HepG2 (cell line): ENCODE data around the gene CDK18. TPM values are rescaled to one million over a fixed set of nuclear protein-coding genes. Genes with fewer than 3 reads are reported as not detected.

Experiments used
- ASH2L ChIP-seq: fragments of 300-600, 200-600 bp; sonication (generic); IDR thresholded peaks from 2 replicates; pipeline ENCODE4 v1.7.0; 2017; ENCODE audit warnings: low read depth, mild to moderate bottlenecking, moderate library complexity, mixed read lengths, low read length; ENCODE audit not compliant: insufficient read length
- ETV6 ChIP-seq: sonication (generic); formaldehyde crosslinking; conservative IDR thresholded peaks from 2 replicates; pipeline ENCODE4 v1.4.0; 2020; ENCODE audit warnings: missing genetic modification reagents
- FOXA1 ChIP-seq, 2 experiments: fragments of 450-650 bp in 1 of 2; sonication (generic) in 1 of 2; formaldehyde crosslinking in 1 of 2; IDR thresholded peaks; 2 replicates each; pipeline versions ENCODE4 v1.4.0 to v1.6.1; 2016 to 2020; ENCODE audit warnings: missing genetic modification reagents in 1 of 2
- HOXA5 ChIP-seq: sonication (generic); formaldehyde crosslinking; IDR thresholded peaks from 2 replicates; pipeline ENCODE4 v1.4.0; 2020; ENCODE audit warnings: missing genetic modification reagents
- HOXA7 ChIP-seq: sonication (generic); formaldehyde crosslinking; IDR thresholded peaks from 2 replicates; pipeline ENCODE4 v1.8.1; 2022; ENCODE audit warnings: mild to moderate bottlenecking, missing genetic modification reagents, moderate library complexity
- KLF15 ChIP-seq: sonication (generic); formaldehyde crosslinking; IDR thresholded peaks from 2 replicates; pipeline ENCODE4 v1.8.1; 2023; ENCODE audit warnings: borderline replicate concordance, mild to moderate bottlenecking, inconsistent platforms, missing genetic modification reagents, mixed read lengths
- KMT2A ChIP-seq: sonication (generic); formaldehyde crosslinking; IDR thresholded peaks from 2 replicates; pipeline ENCODE4 v1.4.0; 2020; ENCODE audit warnings: missing genetic modification reagents
- LCORL ChIP-seq, 2 experiments: fragments of 450-650 bp in 1 of 2; sonication (generic) in 1 of 2; formaldehyde crosslinking in 1 of 2; IDR thresholded peaks; 2 replicates each; pipeline versions ENCODE4 v1.5.0 to v1.6.1; 2017 to 2020; ENCODE audit warnings: antibody characterized with exemption in 1 of 2, missing genetic modification reagents in 1 of 2
- MEF2D ChIP-seq: sonication (generic); formaldehyde crosslinking; IDR thresholded peaks from 2 replicates; pipeline ENCODE4 v1.5.1; 2020; ENCODE audit warnings: mild to moderate bottlenecking, missing genetic modification reagents
- MEIS2 ChIP-seq: sonication (generic); formaldehyde crosslinking; IDR thresholded peaks from 2 replicates; pipeline ENCODE4 v1.9.0; 2021; ENCODE audit warnings: mild to moderate bottlenecking, missing genetic modification reagents
- NFIB ChIP-seq: sonication (generic); formaldehyde crosslinking; IDR thresholded peaks from 2 replicates; pipeline ENCODE4 v1.9.0; 2021; ENCODE audit warnings: missing genetic modification reagents, mild to moderate bottlenecking, borderline replicate concordance
- NFYB ChIP-seq: sonication (generic); formaldehyde crosslinking; IDR thresholded peaks from 2 replicates; pipeline ENCODE4 v1.4.0; 2020; ENCODE audit warnings: missing genetic modification reagents
- PPARG ChIP-seq: conservative IDR thresholded peaks from 2 replicates; pipeline ENCODE4 v1.6.1; 2016; ENCODE audit warnings: missing biosample characterization, missing genetic modification reagents
- RBM22 ChIP-seq: fragments of 200-400 bp; formaldehyde crosslinking; optimal IDR thresholded peaks from 2 replicates; pipeline ENCODE3; 2017; ENCODE audit warnings: mild to moderate bottlenecking, low read length, moderate library complexity
- SALL2 ChIP-seq: sonication (generic); formaldehyde crosslinking; IDR thresholded peaks from 2 replicates; pipeline ENCODE4 v1.8.1; 2023; ENCODE audit warnings: mild to moderate bottlenecking, missing genetic modification reagents, inconsistent platforms
- SMC3 ChIP-seq: IDR thresholded peaks from 2 replicates; pipeline ENCODE4 v1.6.1; 2011; ENCODE audit warnings: low read length, improper control_type of control experiment
- STAT5B ChIP-seq: sonication (generic); formaldehyde crosslinking; IDR thresholded peaks from 2 replicates; pipeline ENCODE4 v1.4.0; 2020; ENCODE audit warnings: missing genetic modification reagents
- TAF1 ChIP-seq: sonication (generic); formaldehyde crosslinking; IDR thresholded peaks from 2 replicates; pipeline ENCODE4 v1.4.0; 2020; ENCODE audit warnings: missing genetic modification reagents
- TEAD2 ChIP-seq: sonication (generic); formaldehyde crosslinking; IDR thresholded peaks from 2 replicates; pipeline ENCODE4 v1.9.0; 2021; ENCODE audit warnings: missing genetic modification reagents
- ZNF101 ChIP-seq: sonication (generic); formaldehyde crosslinking; IDR thresholded peaks from 2 replicates; pipeline ENCODE4 v1.4.0; 2020; ENCODE audit warnings: mild to moderate bottlenecking, low read depth, missing genetic modification reagents, borderline replicate concordance
- ZNF17 ChIP-seq: sonication (generic); formaldehyde crosslinking; IDR thresholded peaks from 2 replicates; pipeline ENCODE4 v1.5.0; 2020; ENCODE audit warnings: mild to moderate bottlenecking, missing genetic modification reagents
- ZNF350 ChIP-seq: sonication (generic); formaldehyde crosslinking; IDR thresholded peaks from 2 replicates; pipeline ENCODE4 v1.4.0; 2020; ENCODE audit warnings: mild to moderate bottlenecking, low read depth, missing genetic modification reagents, borderline replicate concordance
- ZNF460 ChIP-seq: sonication (generic); formaldehyde crosslinking; IDR thresholded peaks from 2 replicates; pipeline ENCODE4 v1.5.1; 2020; ENCODE audit warnings: missing genetic modification reagents, mild to moderate bottlenecking, borderline replicate concordance
- ZNF468 ChIP-seq: sonication (generic); formaldehyde crosslinking; IDR thresholded peaks from 2 replicates; pipeline ENCODE4 v1.8.0; 2022; ENCODE audit warnings: mild to moderate bottlenecking, moderate library complexity, missing genetic modification reagents
- ZNF567 ChIP-seq: sonication (generic); formaldehyde crosslinking; IDR thresholded peaks from 2 replicates; pipeline ENCODE4 v1.8.1; 2023; ENCODE audit warnings: mild to moderate bottlenecking, missing genetic modification reagents, borderline replicate concordance
- ZNF576 ChIP-seq: sonication (generic); formaldehyde crosslinking; IDR thresholded peaks from 2 replicates; pipeline ENCODE4 v1.4.0; 2020; ENCODE audit warnings: mild to moderate bottlenecking, missing genetic modification reagents
- ZNF7 ChIP-seq: IDR thresholded peaks from 2 replicates; pipeline ENCODE4 v1.6.1; 2016; ENCODE audit warnings: missing biosample characterization, missing genetic modification reagents
- ZSCAN29 ChIP-seq: sonication (generic); formaldehyde crosslinking; conservative IDR thresholded peaks from 2 replicates; pipeline ENCODE4 v1.4.0; 2020; ENCODE audit warnings: mild to moderate bottlenecking, missing genetic modification reagents
- polyA plus RNA-seq, 8 experiments: library from polyadenylated mRNA; depleted of rRNA in 3 of 8; stranded (reverse) in 7 of 8; unstranded in 1 of 8; fragments of >200 nt; fragmentation: Illumina TruSeq in 4 of 8; extraction: Trizol in 4 of 8; gene quantifications; 2 replicates each; pipeline versions ENCODE4 v1.2.1 to v1.2.3, GENCODE V29; 2011 to 2016; ENCODE audit warnings: low read depth in 4 of 8, missing spikeins in 1 of 8, mixed read lengths in 1 of 8; ENCODE audit not compliant: insufficient read depth in 1 of 8
- total RNA-seq, 5 experiments: library from RNA; depleted of rRNA; stranded (reverse); fragments of >200 nt; fragmentation: Illumina TruSeq; extraction: Trizol; gene quantifications; 2 replicates each; pipeline ENCODE4 v1.2.3, GENCODE V29; 2016; ENCODE audit warnings: low read depth in 1 of 5
- TF ChIP-seq, protein P1 (sequence below), 2 experiments: sonication (generic) in 1 of 2; formaldehyde crosslinking in 1 of 2; IDR thresholded peaks; 2 replicates each; pipeline versions ENCODE4 v1.4.0 to v1.6.1; 2018 to 2020; ENCODE audit warnings: missing genetic modification reagents in 2 of 2, borderline replicate concordance in 1 of 2, low read depth in 1 of 2, mild to moderate bottlenecking in 1 of 2, missing biosample characterization in 1 of 2

The CDK18 gene
- total and polyA plus RNA-seq, 2 of the 13 experiments (the other 11 are each of a cell fraction or from before 2014, with no cell fraction given): 6.4 to 38.8 TPM

DNA sequence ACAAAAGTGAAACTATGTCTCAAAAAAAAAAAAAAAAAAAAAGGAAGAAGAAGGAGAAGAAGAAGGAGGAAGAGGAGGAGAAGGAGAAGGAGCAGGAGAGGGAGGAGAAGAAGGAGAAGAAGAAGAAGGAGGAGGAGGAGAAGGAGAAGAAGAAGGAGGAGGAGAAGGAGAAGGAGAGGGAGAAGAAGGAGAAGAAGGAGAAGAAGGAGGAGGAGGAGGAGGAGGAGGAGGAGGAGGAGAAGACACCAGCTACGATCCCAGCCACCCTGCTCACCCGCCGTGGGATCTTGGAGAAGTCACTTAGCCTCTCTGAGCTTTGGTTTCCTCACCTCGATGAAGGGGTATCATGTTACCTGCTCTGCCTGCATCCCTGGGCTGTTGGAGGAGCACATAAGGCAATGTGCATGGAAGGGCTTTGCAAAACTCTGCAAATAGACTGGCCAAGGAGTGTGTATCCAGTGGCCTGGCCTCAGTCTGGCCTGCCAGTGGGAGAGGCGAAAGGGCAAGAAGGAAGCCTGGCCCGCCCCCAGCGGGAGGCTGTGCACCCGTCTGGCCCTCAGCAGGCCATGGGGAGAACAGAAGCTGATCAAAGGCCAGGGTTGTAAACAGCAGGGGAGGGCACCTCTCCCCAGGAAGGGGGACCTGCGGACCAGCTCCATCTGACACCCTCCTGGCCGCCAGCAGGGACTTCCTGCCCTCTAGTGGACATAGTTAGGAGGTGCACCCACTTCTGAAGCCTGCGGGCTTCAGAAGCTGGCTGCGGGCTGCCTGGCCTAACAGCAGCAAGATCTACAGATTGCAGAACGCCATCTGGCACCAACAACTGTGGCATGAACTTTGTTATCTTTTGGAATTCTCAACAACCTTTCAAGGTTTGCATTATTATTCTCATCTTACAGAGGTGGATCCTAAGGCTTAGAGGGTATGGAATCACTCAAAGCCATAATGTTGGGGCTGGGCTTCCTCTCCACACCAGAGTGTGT, 19.2 kb upstream of the CDK18 start (continued):
- peak; percentile 34 for TF ChIP-seq ASH2L
- TF ChIP-seq ZNF17 (CRISPR knock-in tag): no peak
- no peak for TF ChIP-seq ETV6 (CRISPR knock-in tag)
- 0 out of 2 replicates have a peak, but pooled peaks have one; percentile 44 for TF ChIP-seq MEIS2 (CRISPR knock-in tag)
- TF ChIP-seq HOXA7 (CRISPR knock-in tag): no peak
- no peak for TF ChIP-seq ZNF468
- TF ChIP-seq, protein P1, sequence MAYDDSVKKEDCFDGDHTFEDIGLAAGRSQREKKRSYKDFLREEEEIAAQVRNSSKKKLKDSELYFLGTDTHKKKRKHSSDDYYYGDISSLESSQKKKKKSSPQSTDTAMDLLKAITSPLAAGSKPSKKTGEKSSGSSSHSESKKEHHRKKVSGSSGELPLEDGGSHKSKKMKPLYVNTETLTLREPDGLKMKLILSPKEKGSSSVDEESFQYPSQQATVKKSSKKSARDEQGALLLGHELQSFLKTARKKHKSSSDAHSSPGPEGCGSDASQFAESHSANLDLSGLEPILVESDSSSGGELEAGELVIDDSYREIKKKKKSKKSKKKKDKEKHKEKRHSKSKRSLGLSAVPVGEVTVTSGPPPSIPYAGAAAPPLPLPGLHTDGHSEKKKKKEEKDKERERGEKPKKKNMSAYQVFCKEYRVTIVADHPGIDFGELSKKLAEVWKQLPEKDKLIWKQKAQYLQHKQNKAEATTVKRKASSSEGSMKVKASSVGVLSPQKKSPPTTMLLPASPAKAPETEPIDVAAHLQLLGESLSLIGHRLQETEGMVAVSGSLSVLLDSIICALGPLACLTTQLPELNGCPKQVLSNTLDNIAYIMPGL (CRISPR knock-in tag; IDR thresholded peaks at IDR 0.05; ENCODE audit: borderline replicate concordance in 1 of 2, low read depth in 1 of 2): peak; percentile 73 to 83; a peak in 3 of 4 replicates
- no peak for TF ChIP-seq RBM22
- TF ChIP-seq TAF1: no peak
- TF ChIP-seq FOXA1 (IDR thresholded peaks at IDR 0.05): no peak
- peak; percentile 93 for TF ChIP-seq FOXA1 (CRISPR knock-in tag; IDR thresholded peaks at IDR 0.05)
- TF ChIP-seq NFYB (CRISPR knock-in tag): no peak
- no peak for TF ChIP-seq SALL2 (CRISPR knock-in tag)
- peak; percentile 78 for TF ChIP-seq PPARG (CRISPR knock-in tag)
- TF ChIP-seq NFIB (CRISPR knock-in tag): no peak
- TF ChIP-seq SMC3: peak; percentile 94
- TF ChIP-seq ZNF7 (CRISPR knock-in tag): no peak
- TF ChIP-seq LCORL (IDR thresholded peaks at IDR 0.05): no peak
- peak; percentile 89 for TF ChIP-seq LCORL (CRISPR knock-in tag; IDR thresholded peaks at IDR 0.05)
- TF ChIP-seq ZNF567 (CRISPR knock-in tag): no peak
- peak; percentile 78; the same call in 1 of the 2 replicates for TF ChIP-seq ZNF350 (CRISPR knock-in tag)
- no peak for TF ChIP-seq STAT5B
- no peak for TF ChIP-seq ZSCAN29
- TF ChIP-seq KMT2A (CRISPR knock-in tag): no peak
- no peak for TF ChIP-seq ZNF576 (CRISPR knock-in tag)
- no peak for TF ChIP-seq ZNF101 (CRISPR knock-in tag)
- TF ChIP-seq KLF15 (CRISPR knock-in tag): no peak
- peak; percentile 28; the same call in 1 of the 2 replicates for TF ChIP-seq ZNF460 (CRISPR knock-in tag)
- 0 out of 2 replicates have a peak, but pooled peaks have one; percentile 35 for TF ChIP-seq MEF2D (CRISPR knock-in tag)
- no peak for TF ChIP-seq TEAD2 (CRISPR knock-in tag)
- TF ChIP-seq HOXA5 (CRISPR knock-in tag): peak; percentile 67; the same call in 1 of the 2 replicates
